ENCODE results near the gene ZNF638. TPM values are rescaled to one million over a fixed set of nuclear protein-coding genes. Genes with fewer than 3 reads are reported as not detected.

ZNF638 gene
- total RNA-seq: 10 to 100 TPM; 81.1 to 86.0 TPM

GRCh38 chr2:71331581-71332434, at the start of gene ZNF638:
TSS of gene ZNF638 (plus strand) at chr2:71331782. CDS start at chr2:71348955, 17,173 bp downstream.
- TF ChIP-seq CTCF (IDR thresholded peaks at IDR 0.05): peak; percentile 76
- peak; percentile 99 for ATAC-seq
- Mint-ChIP-seq H3K27me3 (no peaks in the 10 kb centered on the region), H3K36me3 (ENCODE audit: low read depth) (peaks cover 22% of the 10 kb centered on the region), H3K9me3 (no peaks in the 10 kb centered on the region), H3K4me3 (peak within 1 kb of the TSS; percentile 93), H3K4me1 (ENCODE audit: low read depth) (peaks cover 26% of the 10 kb centered on the region), H3K27ac (peak within 1 kb of the TSS; percentile 99)
- peak; percentile 94 for DNase-seq
- intact Hi-C loops (cut with micrococcal nuclease): no loop called here
- POLR2A ChIA-PET: interaction anchor here (0.8 to 1.5 kb wide), 5 partner anchors 14 to 260 kb away, joined by 3 to 4 read pairs (median 3); no protein-coding TSS in a partner anchor
- CTCF ChIA-PET: interaction anchor here (0.6 to 2.9 kb wide), 26 partner anchors 9 to 564 kb away, joined by 3 to 20 read pairs (median 4); partner anchors contain the start of genes ADD2, DYSF, MCEE and MPHOSPH10

DNA sequence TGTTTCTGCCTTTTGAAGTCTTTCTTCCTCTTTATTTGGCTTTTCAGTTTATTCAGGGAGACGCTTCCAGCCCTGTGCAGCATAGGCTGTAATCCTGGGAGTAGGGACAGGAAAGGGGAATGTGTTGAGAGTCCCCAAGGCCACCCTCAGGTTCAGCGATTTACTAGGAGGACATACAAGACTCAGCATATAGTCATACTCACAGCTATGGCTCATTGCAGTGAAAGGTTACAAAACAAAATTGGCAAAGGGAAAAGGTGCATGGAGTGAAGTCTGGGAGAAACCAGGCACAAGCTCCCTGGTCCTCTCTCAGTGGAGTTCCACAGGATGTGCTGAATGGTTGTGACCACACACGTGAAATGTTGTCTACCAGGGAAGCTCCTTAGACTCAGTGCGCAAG, 49.6 kb upstream of the ZNF638 start:
- Mint-ChIP-seq H3K27me3 (peaks cover 50% of the 10 kb centered on the region), H3K4me3 (no peak overlapping the region), H3K27ac (no peak overlapping the region), H3K36me3 (ENCODE audit: low read depth) (no peaks in the 10 kb centered on the region), H3K9me3 (no peaks in the 10 kb centered on the region), H3K4me1 (ENCODE audit: low read depth) (peaks cover 7% of the 10 kb centered on the region)
- TF ChIP-seq CTCF (IDR thresholded peaks at IDR 0.05): no peak
- ChIA-PET POLR2A (no interaction called here), CTCF (interaction anchor here (1.3 kb wide), 1 partner anchor 18 kb away, joined by 4 read pairs; no protein-coding TSS in a partner anchor)
- intact Hi-C loops (cut with micrococcal nuclease): no loop called here
- ATAC-seq: no peak
- DNase-seq: no peak

GRCh38 chr2:71282493-71282892, 49.1 kb upstream of the ZNF638 start:
- DNase-seq (no peak), ATAC-seq (peak; percentile 27)
- TF ChIP-seq CTCF (IDR thresholded peaks at IDR 0.05): no peak
- H3K4me3 Mint-ChIP-seq: no peak overlapping the region
- POLR2A ChIA-PET: no interaction called here
- no peaks in the 10 kb centered on the region for H3K36me3 Mint-ChIP-seq (ENCODE audit: low read depth)
- CTCF ChIA-PET: interaction anchor here (1.0 to 1.3 kb wide), 2 partner anchors 9 to 17 kb away, joined by 4 read pairs; no protein-coding TSS in a partner anchor
- H3K27ac Mint-ChIP-seq: no peak overlapping the region
- intact Hi-C loops (cut with micrococcal nuclease): no loop called here
- H3K4me1 Mint-ChIP-seq (ENCODE audit: low read depth): peaks cover 5% of the 10 kb centered on the region
- H3K9me3 Mint-ChIP-seq: no peaks in the 10 kb centered on the region
- peaks cover 50% of the 10 kb centered on the region for H3K27me3 Mint-ChIP-seq

- Mint-ChIP-seq H3K27ac (no peak overlapping the region), H3K4me3 (no peak overlapping the region), H3K9me3 (no peaks in the 10 kb centered on the region), H3K36me3 (ENCODE audit: low read depth) (no peaks in the 10 kb centered on the region), H3K27me3 (peaks cover 44% of the 10 kb centered on the region), H3K4me1 (ENCODE audit: low read depth) (no peaks in the 10 kb centered on the region)
- ChIA-PET CTCF (interaction anchor here (1.0 to 1.3 kb wide), 2 partner anchors 10 to 17 kb away, joined by 4 read pairs; no protein-coding TSS in a partner anchor), POLR2A (no interaction called here)
- ATAC-seq: no peak
- TF ChIP-seq CTCF (IDR thresholded peaks at IDR 0.05): no peak
- intact Hi-C loops (cut with micrococcal nuclease): no loop called here
- no peak for DNase-seq
Observed at GRCh38 chr2:71283131-71283530, 48.5 kb upstream of the ZNF638 start.

- DNase-seq (no peak), ATAC-seq (no peak)
- H3K27ac Mint-ChIP-seq: no peak overlapping the region
- no peaks in the 10 kb centered on the region for H3K4me1 Mint-ChIP-seq (ENCODE audit: low read depth)
- intact Hi-C loops (cut with micrococcal nuclease): no loop called here
- ChIA-PET POLR2A (no interaction called here), CTCF (interaction anchor here (0.7 kb wide), 1 partner anchor 14 kb away, joined by 3 read pairs; no protein-coding TSS in a partner anchor)
- H3K27me3 Mint-ChIP-seq: peaks cover 28% of the 10 kb centered on the region
- H3K36me3 Mint-ChIP-seq (ENCODE audit: low read depth): no peaks in the 10 kb centered on the region
- TF ChIP-seq CTCF (IDR thresholded peaks at IDR 0.05): no peak
- H3K9me3 Mint-ChIP-seq: no peaks in the 10 kb centered on the region
- H3K4me3 Mint-ChIP-seq: no peak overlapping the region
Observed at GRCh38 chr2:71285706-71286105, 45.9 kb upstream of the ZNF638 start.

Data from activated CD8-positive, alpha-beta T cell treated with anti-CD3 and anti-CD28 coated beads for 36 hours (primary cell).